Thyroid gland (tissue), 4 donors: Measurements from ENCODE around the gene PDE11A. TPM values are rescaled to one million over a fixed set of nuclear protein-coding genes. Genes with fewer than 3 reads are reported as not detected.

Source experiments
- DNase-seq, 2 donors: peaks; one replicate each; pipeline ENCODE4 v3.0.0-alpha.2; 2019
- H3K27ac ChIP-seq, 3 donors: fragments of 200-600 bp; sonication (generic); 1 replicate in 2 of 3; 2 replicates in 1 of 3; pipeline ENCODE4 v1.5.1; 2016 to 2019; ENCODE audit warnings: mild to moderate bottlenecking in 1 of 3, moderate library complexity in 1 of 3
- H3K27me3 ChIP-seq: fragments of 200-600 bp; sonication (generic); one replicate; pipeline ENCODE4 v1.5.1; 2019
- H3K36me3 ChIP-seq, 2 donors: fragments of 200-600 bp; sonication (generic); one replicate each; pipeline ENCODE4 v1.5.1; 2016 to 2019
- H3K4me1 ChIP-seq, 2 donors: fragments of 200-600 bp; sonication (generic); one replicate each; pipeline ENCODE4 v1.5.1; 2017 to 2019
- H3K4me3 ChIP-seq, 3 donors: fragments of 200-600 bp; sonication (generic); replicated peaks in 1 of 3; 1 replicate in 2 of 3; 2 replicates in 1 of 3; pipeline ENCODE4 v1.5.1; 2016; ENCODE audit warnings: mild to moderate bottlenecking in 1 of 3
- H3K9me3 ChIP-seq: fragments of 200-600 bp; sonication (generic); one replicate; pipeline ENCODE4 v1.5.1; 2017
- CTCF ChIP-seq, 6 experiments: fragments of 200-600 bp in 3 of 6; fragments of 450-650 bp in 3 of 6; sonication (generic) in 3 of 6; IDR thresholded peaks; one replicate each; pipeline ENCODE4 v1.5.1; 2016 to 2019; ENCODE audit warnings: antibody characterized with exemption in 6 of 6, mild to moderate bottlenecking in 2 of 6, inconsistent platforms in 1 of 6, moderate library complexity in 1 of 6
- POLR2A ChIP-seq, 2 donors: fragments of 450-650 bp; IDR thresholded peaks; one replicate each; pipeline ENCODE4 v1.6.1; 2017; ENCODE audit warnings: antibody characterized with exemption in 2 of 2, mild to moderate bottlenecking in 2 of 2, moderate library complexity in 1 of 2
- WGBS, 2 donors: methylation state at CpG; one replicate each; pipeline ENCODE4 v1.1.5; 2017; 5-methylcytosine and 5-hydroxymethylcytosine counted together
- intact Hi-C: fragments of 100-400 bp; cut with DNase I; formaldehyde crosslinking; loops from one replicate; pipeline ENCODE4 v1.15.1; 2023
- total RNA-seq, 4 donors: library from RNA; depleted of rRNA; stranded (reverse); fragments of >200 nt; gene quantifications; one replicate each; pipeline ENCODE4 v1.2.3, GENCODE V29; 2016

The PDE11A gene
- total RNA-seq, 4 donors from 2014 or later = 2.2 to 4.0 (median 3.0) TPM

- H3K4me3 ChIP-seq = no peak overlapping the region
- TF ChIP-seq POLR2A (IDR thresholded peaks at IDR 0.05) = no peak
- no peak for TF ChIP-seq CTCF (IDR thresholded peaks at IDR 0.05)
- H3K27me3 ChIP-seq = no peaks in the 10 kb centered on the region
- H3K4me1 ChIP-seq = no peaks in the 10 kb centered on the region
- intact Hi-C loops = no loop called here
- no peak for DNase-seq
- H3K9me3 ChIP-seq = no peaks in the 10 kb centered on the region
- WGBS, 2 donors = 88 to 89% methylated on average over 4 of the region's 4 CpGs
- H3K27ac ChIP-seq = no peak overlapping the region
- H3K36me3 ChIP-seq = no peaks in the 10 kb centered on the region
These were observed 379.8 kb downstream of the PDE11A start for GRCh38 chr2:177692783-177693269.

- no peaks in the 10 kb centered on the region for H3K36me3 ChIP-seq
- no peaks in the 10 kb centered on the region for H3K27me3 ChIP-seq
- no peak overlapping the region for H3K27ac ChIP-seq
- intact Hi-C loops = no loop called here
- no peak overlapping the region for H3K4me3 ChIP-seq
- WGBS, 2 donors = 63 to 68% methylated on average over 2 of the region's 2 CpGs
- no peak for TF ChIP-seq CTCF (IDR thresholded peaks at IDR 0.05)
- TF ChIP-seq POLR2A (IDR thresholded peaks at IDR 0.05) = no peak
- no peaks in the 10 kb centered on the region for H3K4me1 ChIP-seq
- H3K9me3 ChIP-seq = no peaks in the 10 kb centered on the region
- DNase-seq = no peak
These were observed 380.4 kb downstream of the PDE11A start for GRCh38 chr2:177692042-177692782.

GRCh38 chr2:177691177-177691576 lies 381.4 kb downstream of the PDE11A start:
- intact Hi-C loops = no loop called here
- TF ChIP-seq POLR2A (IDR thresholded peaks at IDR 0.05) (no peak), CTCF (IDR thresholded peaks at IDR 0.05) (no peak)
- WGBS, 2 donors = 46 to 47% methylated on average over 1 of the region's 1 CpG

GRCh38 chr2:177689623-177690022 lies 383.0 kb downstream of the PDE11A start:
- H3K4me1 ChIP-seq = no peaks in the 10 kb centered on the region
- WGBS, 2 donors = 69 to 79% methylated on average over 4 of the region's 4 CpGs
- H3K27ac ChIP-seq = no peak overlapping the region
- no peak for DNase-seq
- no peaks in the 10 kb centered on the region for H3K36me3 ChIP-seq
- H3K4me3 ChIP-seq = no peak overlapping the region
- H3K9me3 ChIP-seq = no peaks in the 10 kb centered on the region
- no peaks in the 10 kb centered on the region for H3K27me3 ChIP-seq
- no peak for TF ChIP-seq CTCF (IDR thresholded peaks at IDR 0.05)
- TF ChIP-seq POLR2A (IDR thresholded peaks at IDR 0.05) = no peak
- intact Hi-C loops = no loop called here

More at GRCh38 chr2:177691177-177691576, 381.4 kb downstream of the PDE11A start:
- no peak overlapping the region for H3K4me3 ChIP-seq
- H3K9me3 ChIP-seq = no peaks in the 10 kb centered on the region
- no peak overlapping the region for H3K27ac ChIP-seq
- no peaks in the 10 kb centered on the region for H3K36me3 ChIP-seq
- no peak for DNase-seq
- H3K4me1 ChIP-seq = no peaks in the 10 kb centered on the region
- H3K27me3 ChIP-seq = no peaks in the 10 kb centered on the region

- no peaks in the 10 kb centered on the region for H3K36me3 ChIP-seq
- no peak overlapping the region for H3K4me3 ChIP-seq
- no peak for DNase-seq
- WGBS, 2 donors = 95% methylated on average over 5 of the region's 5 CpGs
- no peak for TF ChIP-seq CTCF (IDR thresholded peaks at IDR 0.05)
- H3K27me3 ChIP-seq = no peaks in the 10 kb centered on the region
- H3K27ac ChIP-seq = no peak overlapping the region
- intact Hi-C loops = no loop called here
- H3K4me1 ChIP-seq = no peaks in the 10 kb centered on the region
- H3K9me3 ChIP-seq = no peaks in the 10 kb centered on the region
These were observed 383.7 kb downstream of the PDE11A start for GRCh38 chr2:177688844-177689243.
